Right atrium auricular region (tissue), 2 donors: ENCODE results near the gene ADAM17. TPM values are rescaled to one million over a fixed set of nuclear protein-coding genes. Genes with fewer than 3 reads are reported as not detected.

Source experiments
- DNase-seq: peaks from one replicate; pipeline ENCODE4 v3.0.0-alpha.2; 2019; ENCODE audit warnings: low spot score
- H3K27ac ChIP-seq, 2 donors: fragments of 200-600 bp; sonication (generic); 1 replicate in 1 of 2; 2 replicates in 1 of 2; pipeline ENCODE4 v1.5.1; 2016 to 2019
- H3K27me3 ChIP-seq, 2 donors: fragments of 200-600 bp; sonication (generic); one replicate each; pipeline versions ENCODE4 v1.5.1 to v1.6.0; 2017 to 2019
- H3K36me3 ChIP-seq: fragments of 200-600 bp; sonication (generic); one replicate; pipeline ENCODE4 v1.5.1; 2016
- H3K4me1 ChIP-seq, 2 donors: fragments of 200-600 bp; sonication (generic); one replicate each; pipeline versions ENCODE4 v1.5.1 to v1.6.0; 2017 to 2019
- H3K4me3 ChIP-seq, 2 donors: fragments of 200-600 bp; sonication (generic); 1 replicate in 1 of 2; 2 replicates in 1 of 2; pipeline ENCODE4 v1.5.1; 2017 to 2019; ENCODE audit warnings: mild to moderate bottlenecking in 1 of 2, moderate library complexity in 1 of 2
- H3K9me3 ChIP-seq, 2 donors: fragments of 200-600 bp; sonication (generic); one replicate each; pipeline ENCODE4 v1.5.1; 2019
- CTCF ChIP-seq, 2 donors: fragments of 200-600 bp; sonication (generic); IDR thresholded peaks; one replicate each; pipeline ENCODE4 v1.5.1; 2019; ENCODE audit warnings: antibody characterized with exemption in 2 of 2
- total RNA-seq, 2 donors: library from RNA; depleted of rRNA; stranded (reverse); fragments of >200 nt; gene quantifications; one replicate each; pipeline ENCODE4 v1.1.0, GENCODE V29; 2016

ADAM17 gene
- total RNA-seq, 2 donors from 2014 or later = 12.2 to 16.4 TPM

GRCh38 chr2:9527995-9528787 lies 27.4 kb downstream of the ADAM17 start:
- Histone ChIP-seq H3K9me3 (no peaks in the 10 kb centered on the region), H3K4me3 (no peak overlapping the region), H3K36me3 (peaks cover 32% of the 10 kb centered on the region), H3K27me3 (no peaks in the 10 kb centered on the region), H3K27ac (no peak overlapping the region), H3K4me1 (no peaks in the 10 kb centered on the region)
- no peak for TF ChIP-seq CTCF (IDR thresholded peaks at IDR 0.05)
- no peak for DNase-seq

DNA sequence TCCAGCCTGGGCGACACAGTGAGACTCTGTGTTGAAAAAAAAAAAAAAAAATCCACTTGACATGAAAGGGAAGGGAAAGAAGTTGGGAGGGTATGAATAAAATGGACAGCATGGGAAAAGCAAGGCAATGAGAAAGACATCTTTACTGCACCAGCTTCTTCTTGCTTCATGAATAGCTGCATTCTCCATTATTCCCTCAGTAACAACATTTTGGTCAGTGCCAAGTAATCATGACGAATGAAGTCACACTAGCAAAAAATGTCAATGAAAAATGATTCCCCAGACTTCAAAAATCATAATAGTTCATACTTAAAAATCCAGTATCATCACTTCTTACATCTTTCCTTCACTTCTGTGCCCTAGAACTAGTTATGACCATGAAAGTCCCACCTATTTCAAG lies 30.4 kb downstream of the ADAM17 start:
- Histone ChIP-seq H3K4me3 (no peak overlapping the region), H3K4me1 (no peaks in the 10 kb centered on the region), H3K27ac (no peak overlapping the region)

DNA sequence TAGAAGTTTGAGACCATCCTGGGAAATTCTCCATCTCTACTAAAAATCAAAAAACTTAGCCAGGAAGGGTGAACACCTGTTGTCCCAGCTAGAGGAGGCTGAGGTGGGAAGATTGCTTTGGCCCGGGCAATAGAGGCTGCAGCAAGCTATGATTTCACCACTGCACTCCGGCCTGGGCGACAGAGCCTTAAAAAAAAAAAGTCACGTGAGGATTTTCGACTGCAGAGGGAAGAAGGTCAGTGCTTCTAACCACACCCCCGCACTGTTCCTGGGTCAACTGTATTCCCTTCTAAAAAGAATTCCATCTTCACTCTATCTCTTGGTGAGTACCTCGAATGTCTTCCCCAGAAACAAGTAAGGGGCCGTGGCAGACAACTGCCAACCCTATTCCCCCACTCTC lies 31.3 kb downstream of the ADAM17 start:
- no peak for TF ChIP-seq CTCF (IDR thresholded peaks at IDR 0.05)
- H3K27me3 ChIP-seq = no peaks in the 10 kb centered on the region
- no peak overlapping the region for H3K4me3 ChIP-seq
- peaks cover 64% of the 10 kb centered on the region for H3K36me3 ChIP-seq
- H3K27ac ChIP-seq = no peak overlapping the region
- H3K4me1 ChIP-seq = no peaks in the 10 kb centered on the region
- no peak for DNase-seq
- H3K9me3 ChIP-seq = no peaks in the 10 kb centered on the region

More for the DNA sequence above, 30.4 kb downstream of the ADAM17 start:
- Histone ChIP-seq H3K36me3 (peaks cover 54% of the 10 kb centered on the region), H3K9me3 (no peaks in the 10 kb centered on the region), H3K27me3 (no peaks in the 10 kb centered on the region)
- DNase-seq = no peak
- no peak for TF ChIP-seq CTCF (IDR thresholded peaks at IDR 0.05)

GRCh38 chr2:9519250-9519649 lies 36.4 kb downstream of the ADAM17 start:
- Histone ChIP-seq H3K4me3 (no peak overlapping the region), H3K9me3 (no peaks in the 10 kb centered on the region), H3K27me3 (no peaks in the 10 kb centered on the region), H3K27ac (no peak overlapping the region), H3K4me1 (no peaks in the 10 kb centered on the region), H3K36me3 (peaks cover 67% of the 10 kb centered on the region)
- TF ChIP-seq CTCF (IDR thresholded peaks at IDR 0.05) = no peak
- DNase-seq = no peak

DNA sequence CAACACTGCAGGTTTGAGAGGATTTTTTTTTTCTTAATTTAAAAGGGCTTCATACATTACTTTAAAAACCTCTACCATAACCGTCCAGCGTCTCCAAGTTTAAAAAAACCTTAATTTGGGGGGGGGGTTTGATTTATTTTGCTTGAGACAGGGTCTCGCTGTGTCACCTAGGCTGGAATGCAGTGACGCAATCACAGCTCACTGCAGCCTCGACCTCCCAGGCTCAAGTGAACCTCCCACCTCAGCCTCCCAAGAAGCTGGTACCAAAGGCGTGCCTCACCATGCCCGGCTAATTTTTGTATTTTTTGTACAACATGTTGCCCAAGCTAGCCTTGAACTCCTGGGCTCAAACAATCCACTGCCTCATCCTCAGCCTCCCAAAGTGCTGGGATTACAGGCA lies 36.9 kb downstream of the ADAM17 start:
- Histone ChIP-seq H3K4me3 (no peak overlapping the region), H3K9me3 (no peaks in the 10 kb centered on the region), H3K27ac (no peak overlapping the region), H3K36me3 (peaks cover 65% of the 10 kb centered on the region), H3K27me3 (no peaks in the 10 kb centered on the region), H3K4me1 (no peaks in the 10 kb centered on the region)
- TF ChIP-seq CTCF (IDR thresholded peaks at IDR 0.05) = no peak
- no peak for DNase-seq

DNA sequence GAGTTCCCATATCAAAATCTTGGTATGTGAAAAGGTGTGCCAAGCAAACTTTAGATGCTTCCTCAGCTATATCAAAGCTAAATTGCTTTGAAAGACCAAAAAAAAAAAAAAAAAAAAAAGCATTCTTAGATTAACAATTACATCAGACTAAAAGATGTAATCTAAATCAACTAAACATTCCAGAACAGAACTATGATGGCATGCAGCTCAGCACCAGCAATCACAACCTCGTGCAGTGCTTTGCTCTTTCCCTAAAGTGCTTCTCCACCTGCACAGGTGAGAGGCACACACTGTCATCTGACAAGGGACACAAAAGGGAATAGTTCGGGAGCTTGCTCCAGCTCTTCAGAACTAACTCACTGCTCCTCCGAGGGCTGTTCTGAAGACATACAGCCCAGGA lies 37.5 kb downstream of the ADAM17 start:
- H3K36me3 ChIP-seq = peaks cover 64% of the 10 kb centered on the region
- H3K4me3 ChIP-seq = no peak overlapping the region

More for the DNA sequence above, 37.5 kb downstream of the ADAM17 start:
- no peak for DNase-seq
- no peaks in the 10 kb centered on the region for H3K27me3 ChIP-seq
- H3K4me1 ChIP-seq = no peaks in the 10 kb centered on the region
- H3K9me3 ChIP-seq = no peaks in the 10 kb centered on the region
- TF ChIP-seq CTCF (IDR thresholded peaks at IDR 0.05) = no peak
- H3K27ac ChIP-seq = no peak overlapping the region
